C4-2B (cell line): ENCODE data around the gene GFRA1.

Experiments
- H3K27ac ChIP-seq: fragments of 450-650 bp; 2 replicates; pipeline ENCODE4 v1.5.1; 2017
- CTCF ChIP-seq: fragments of 450-650 bp; conservative IDR thresholded peaks from 2 replicates; pipeline ENCODE4 v1.5.1; 2017; ENCODE audit warnings: mild to moderate bottlenecking
- ZFX ChIP-seq: fragments of 450-650 bp; IDR thresholded peaks from 2 replicates; pipeline ENCODE4 v1.6.1; 2017

Gene GFRA1

GRCh38 chr10:116233230-116233629, 39.8 kb downstream of the GFRA1 start:
- H3K27ac ChIP-seq, result no peak overlapping the region
- TF ChIP-seq ZFX (no peak), CTCF (no peak)

GRCh38 chr10:116232613-116233012, 40.4 kb downstream of the GFRA1 start:
- TF ChIP-seq ZFX (no peak), CTCF (no peak)
- H3K27ac ChIP-seq, result no peak overlapping the region

GRCh38 chr10:116226766-116227165, 46.2 kb downstream of the GFRA1 start:
- TF ChIP-seq ZFX, result no peak
- no peak for TF ChIP-seq CTCF
- no peak overlapping the region for H3K27ac ChIP-seq

- no peak overlapping the region for H3K27ac ChIP-seq
- TF ChIP-seq CTCF (no peak), ZFX (no peak)
These were observed 47.0 kb downstream of the GFRA1 start for GRCh38 chr10:116226053-116226452.

- TF ChIP-seq CTCF (no peak), ZFX (no peak)
- H3K27ac ChIP-seq, result no peak overlapping the region
These were observed 49.7 kb downstream of the GFRA1 start for GRCh38 chr10:116223289-116223688.

GRCh38 chr10:116221053-116221452, 52.0 kb downstream of the GFRA1 start:
- TF ChIP-seq ZFX (no peak), CTCF (no peak)
- no peak overlapping the region for H3K27ac ChIP-seq

- no peak overlapping the region for H3K27ac ChIP-seq
- TF ChIP-seq ZFX, result no peak
- no peak for TF ChIP-seq CTCF
These were observed 56.3 kb downstream of the GFRA1 start for GRCh38 chr10:116216676-116217075.
